Myocyte (in vitro differentiated cells): ENCODE results near the gene HNRNPA1L2. TPM values are rescaled to one million over a fixed set of nuclear protein-coding genes. Genes with fewer than 3 reads are reported as not detected.
"Not testable (repeated sequence)": the region's sequence is repeated elsewhere in the genome, so short reads cannot be mapped to it uniquely, and the experiment has no call there.

Source experiments
- DNase-seq: peaks from one replicate; pipeline ENCODE4 v3.0.0-alpha.2; 2012; ENCODE audit warnings: low read depth
- total RNA-seq: library from RNA; depleted of rRNA; stranded (reverse); fragments of >200 nt; gene quantifications from 2 replicates; pipeline ENCODE4 v1.2.3, GENCODE V29; 2014

Gene HNRNPA1L2
- total RNA-seq, 1 donor from 2014 or later = 2.4 TPM

DNA sequence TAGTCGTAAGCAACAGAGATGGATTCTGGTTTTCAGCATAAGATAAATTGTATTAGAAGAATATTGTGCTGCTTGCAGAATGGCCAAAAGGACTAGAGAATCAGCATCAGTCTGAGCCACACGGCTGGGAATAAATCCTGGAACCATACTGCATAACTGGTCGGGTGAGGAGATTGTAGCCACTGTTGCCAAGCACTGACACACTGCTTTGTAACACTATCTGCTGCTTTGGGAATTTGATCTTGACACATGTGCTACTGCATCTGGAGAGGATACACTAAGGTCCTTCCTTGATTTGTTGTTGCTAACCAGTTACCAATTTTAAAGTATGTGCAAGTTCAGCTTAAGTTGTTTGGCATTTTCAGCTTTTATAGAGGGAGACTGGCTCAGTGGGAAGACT is 1.9 kb downstream of the HNRNPA1L2 start:
- peak; percentile 88 for DNase-seq

GRCh38 chr13:52646967-52647366 is 4.7 kb downstream of the HNRNPA1L2 start:
- no peak for DNase-seq

GRCh38 chr13:52650731-52651130 is 8.5 kb downstream of the HNRNPA1L2 start:
- no peak for DNase-seq

DNA sequence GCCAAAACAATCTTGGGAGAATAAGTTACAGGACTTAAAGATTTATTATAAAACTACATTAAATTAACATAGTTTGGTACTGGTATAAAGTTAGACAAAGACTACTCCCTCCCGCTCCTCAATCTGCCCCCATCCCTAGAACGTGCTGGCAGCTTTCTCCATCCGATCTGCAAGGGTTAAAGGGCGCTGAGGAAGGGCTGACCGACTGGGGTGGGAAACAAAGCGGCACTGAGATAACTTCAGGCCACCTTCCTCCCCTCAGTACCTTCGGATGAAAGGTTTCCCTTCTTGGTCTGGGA is 9.6 kb downstream of the HNRNPA1L2 start:
- no peak for DNase-seq

DNA sequence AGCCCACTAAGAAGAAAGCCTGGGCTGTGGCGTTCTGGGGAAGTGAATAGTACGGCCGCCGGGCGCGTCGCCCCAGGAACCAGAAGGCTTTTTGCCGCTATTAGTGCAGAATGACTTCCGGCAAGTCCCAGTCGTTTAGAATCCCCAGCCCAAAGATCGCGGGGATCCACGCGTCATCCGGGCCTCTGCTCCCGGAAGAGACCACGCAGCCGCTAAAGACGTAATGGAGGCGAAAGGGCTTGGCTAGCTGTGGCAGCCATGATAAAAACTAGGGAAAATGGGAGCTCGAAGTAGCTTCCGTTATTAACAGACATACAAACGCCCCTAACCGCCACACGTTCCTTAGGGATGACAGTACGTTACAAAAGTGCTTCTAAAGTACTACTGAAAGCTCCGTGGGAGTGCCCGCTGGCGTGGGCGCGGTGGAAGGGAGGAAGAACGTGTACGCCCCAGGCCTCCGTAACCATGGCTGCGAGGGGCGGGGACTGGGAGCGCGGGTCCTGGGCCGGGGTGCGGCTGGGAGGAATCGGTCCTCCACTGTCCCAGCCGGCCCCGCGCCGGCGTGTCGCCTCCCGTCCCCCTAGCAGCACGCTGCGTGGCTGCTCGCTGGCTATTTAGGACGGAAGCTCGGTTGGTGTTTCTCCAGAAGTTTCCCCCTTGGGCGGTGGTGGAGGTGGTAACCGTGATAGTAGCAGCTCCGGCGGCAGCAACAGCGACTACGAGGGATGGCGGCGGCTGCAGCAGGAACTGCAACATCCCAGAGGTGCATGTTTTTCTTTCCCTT is 10.2 kb downstream of the HNRNPA1L2 start, which contains the start of gene SUGT1:
SUGT1 (plus strand) TSS at position 641 of the 784 bp plus-strand sequence; CDS start at position 726, 85 bp downstream.
- peak; percentile 99 for DNase-seq

DNA sequence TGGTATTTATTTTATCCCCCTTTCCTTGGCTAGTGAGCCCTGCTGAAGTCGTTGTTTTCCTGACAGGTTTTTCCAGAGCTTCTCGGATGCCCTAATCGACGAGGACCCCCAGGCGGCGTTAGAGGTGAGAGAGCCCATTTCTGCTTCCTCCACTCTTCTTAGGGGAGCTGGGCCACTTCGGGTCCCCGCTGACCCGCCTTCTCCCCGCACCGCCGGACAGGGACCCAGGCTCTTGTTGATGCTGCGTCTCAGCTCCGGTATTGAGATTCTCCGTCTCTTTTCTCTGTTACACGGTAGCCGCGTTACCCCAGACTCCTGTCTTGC is 10.7 kb downstream of the HNRNPA1L2 start:
- no peak for DNase-seq

GRCh38 chr13:52659340-52659739 is 17.1 kb downstream of the HNRNPA1L2 start:
- DNase-seq = no peak

GRCh38 chr13:52664272-52664671 is 22.0 kb downstream of the HNRNPA1L2 start:
- DNase-seq = no peak

GRCh38 chr13:52665325-52665724 is 23.1 kb downstream of the HNRNPA1L2 start:
- peak; percentile 44 for DNase-seq

- DNase-seq = no peak
Observed at GRCh38 chr13:52669677-52670076, 27.4 kb downstream of the HNRNPA1L2 start.

- no peak for DNase-seq
Observed at GRCh38 chr13:52670726-52671125, 28.5 kb downstream of the HNRNPA1L2 start.

DNA sequence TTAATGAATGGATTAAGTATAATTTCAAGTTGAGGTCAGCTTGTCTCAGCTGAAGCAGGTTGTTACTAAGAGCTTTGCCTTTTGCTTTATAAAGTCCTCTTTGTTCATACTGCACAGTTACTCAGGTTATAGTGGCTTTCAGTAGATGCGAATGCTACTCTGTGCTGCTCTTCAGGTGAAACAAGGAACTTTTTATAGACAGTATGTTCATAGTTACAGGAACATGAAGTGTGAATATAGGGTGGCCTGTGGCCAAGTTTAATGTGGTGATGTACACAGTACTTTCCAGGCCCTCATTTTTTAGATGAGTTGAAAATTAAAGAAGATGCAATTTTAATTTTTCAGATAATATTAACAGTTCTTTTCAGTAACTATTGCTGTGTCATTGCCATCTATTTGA is 31.2 kb downstream of the HNRNPA1L2 start:
- DNase-seq = no peak

DNA sequence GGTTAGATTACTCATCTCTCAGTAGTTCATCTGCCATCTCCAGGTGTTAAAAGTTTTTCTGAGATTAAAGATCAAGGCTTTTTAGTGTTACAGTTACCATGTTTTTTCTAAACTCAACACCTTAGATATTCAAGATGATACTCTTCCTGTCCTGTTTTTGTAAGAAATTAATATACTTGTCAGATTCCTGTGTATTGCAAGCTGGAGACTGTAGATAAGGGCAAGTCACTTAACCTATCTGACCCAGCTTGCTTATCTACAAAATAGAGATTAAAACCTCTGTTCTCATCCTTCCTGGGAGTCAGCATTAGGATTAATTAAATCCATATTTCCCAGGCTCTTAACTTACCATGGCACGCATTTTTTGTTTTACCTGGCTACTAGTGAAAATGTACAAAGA is 35.6 kb downstream of the HNRNPA1L2 start:
- DNase-seq = no peak

GRCh38 chr13:52685806-52686205 is 43.6 kb downstream of the HNRNPA1L2 start:
- DNase-seq = not testable (repeated sequence)

GRCh38 chr13:52686376-52686775 is 44.1 kb downstream of the HNRNPA1L2 start:
- DNase-seq = peak; percentile 9

Other genes with a start within 250 kb of the HNRNPA1L2 start
- 27.1 and 29.0 TPM in 2 replicates for gene THSD1, start 236.3 kb upstream of the HNRNPA1L2 start, total RNA-seq
- gene VPS36, start 191.8 kb upstream of the HNRNPA1L2 start, total RNA-seq = 95.1 and 110 TPM in 2 replicates
- gene CKAP2, start 187.0 kb upstream of the HNRNPA1L2 start, total RNA-seq = 48.5 and 68.5 TPM in 2 replicates
- gene SUGT1, start 10.4 kb downstream of the HNRNPA1L2 start, total RNA-seq = 38.1 and 43.7 TPM in 2 replicates
- not detected in 2 replicates for gene CNMD, start 97.4 kb downstream of the HNRNPA1L2 start, total RNA-seq
- gene PCDH8, start 206.2 kb downstream of the HNRNPA1L2 start, total RNA-seq = not detected in 2 replicates